AG04450 (cell line): ENCODE measurements around the gene C7orf33. TPM values are rescaled to one million over a fixed set of nuclear protein-coding genes. Genes with fewer than 3 reads are reported as not detected.

Experiments used
- CTCF ChIA-PET: fragments of 300-600, 350-600 bp; formaldehyde crosslinking; extraction: SDS; loops from one replicate; lab custom pipeline; 2022; ENCODE audit warnings: antibody characterized with exemption, inconsistent platforms; lab: Charles Lee
- POLR2A ChIA-PET: fragments of 350-600 bp; formaldehyde crosslinking; extraction: SDS; loops from one replicate; lab custom pipeline; 2021; ENCODE audit warnings: antibody characterized with exemption, inconsistent platforms; lab: Yijun Ruan, JAX
- DNase-seq: peaks from one replicate; pipeline ENCODE4 v3.0.0-alpha.2; 2011; ENCODE audit warnings: low read depth, low spot score
- H3K27ac ChIP-seq: one replicate; pipeline ENCODE4 v1.5.1; 2012; ENCODE audit warnings: low read depth, low read length, control low read depth
- H3K27me3 ChIP-seq: one replicate; pipeline ENCODE4 v1.6.0; 2012; ENCODE audit warnings: low read length; ENCODE audit not compliant: control insufficient read depth, insufficient read depth
- H3K4me3 ChIP-seq: 2 replicates; pipeline ENCODE4 v1.5.1; 2011; ENCODE audit warnings: mild to moderate bottlenecking, low read depth, low read length, control low read depth
- H3K9me3 ChIP-seq: 2 replicates; pipeline ENCODE4 v1.5.1; 2012; ENCODE audit warnings: low read length; ENCODE audit not compliant: control insufficient read depth, insufficient read depth
- polyA plus RNA-seq: library from polyadenylated mRNA; depleted of rRNA; stranded (reverse); fragments of >200 nt; gene quantifications from 2 replicates; pipeline ENCODE4 v1.2.3, GENCODE V29; 2011
- TF ChIP-seq, protein P1 (sequence below): IDR thresholded peaks from 2 replicates; pipeline ENCODE4 v1.5.1; 2011; ENCODE audit warnings: low read depth, low read length, control low read depth, inconsistent platforms

Gene C7orf33
- polyA plus RNA-seq, 1 experiment, result not detected

DNA sequence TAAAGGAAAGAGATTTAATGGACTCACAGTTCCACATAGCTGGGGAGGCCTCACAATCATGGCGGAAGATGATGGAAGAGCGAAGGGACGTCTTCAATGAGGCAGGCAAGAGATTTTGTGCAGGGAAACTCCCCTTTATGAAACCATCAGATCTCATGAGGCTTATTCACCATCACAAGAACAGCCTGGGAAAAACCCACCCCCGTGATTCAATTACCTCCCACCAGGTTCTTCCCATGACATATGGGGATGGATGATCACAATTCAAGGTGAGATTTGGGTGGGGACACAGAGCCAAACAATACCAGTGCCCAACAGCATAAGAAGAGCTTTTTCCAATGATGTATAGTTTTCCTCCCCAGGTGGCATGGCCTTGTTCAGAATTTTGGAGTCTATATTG is 11.2 kb upstream of the C7orf33 start:
- POLR2A ChIA-PET, result no interaction called here
- Histone ChIP-seq H3K27ac (no peak overlapping the region), H3K9me3 (no peaks in the 10 kb centered on the region), H3K27me3 (no peaks in the 10 kb centered on the region), H3K4me3 (no peak overlapping the region)
- CTCF ChIA-PET, result no interaction called here
- no peak for DNase-seq
- TF ChIP-seq, protein P1, sequence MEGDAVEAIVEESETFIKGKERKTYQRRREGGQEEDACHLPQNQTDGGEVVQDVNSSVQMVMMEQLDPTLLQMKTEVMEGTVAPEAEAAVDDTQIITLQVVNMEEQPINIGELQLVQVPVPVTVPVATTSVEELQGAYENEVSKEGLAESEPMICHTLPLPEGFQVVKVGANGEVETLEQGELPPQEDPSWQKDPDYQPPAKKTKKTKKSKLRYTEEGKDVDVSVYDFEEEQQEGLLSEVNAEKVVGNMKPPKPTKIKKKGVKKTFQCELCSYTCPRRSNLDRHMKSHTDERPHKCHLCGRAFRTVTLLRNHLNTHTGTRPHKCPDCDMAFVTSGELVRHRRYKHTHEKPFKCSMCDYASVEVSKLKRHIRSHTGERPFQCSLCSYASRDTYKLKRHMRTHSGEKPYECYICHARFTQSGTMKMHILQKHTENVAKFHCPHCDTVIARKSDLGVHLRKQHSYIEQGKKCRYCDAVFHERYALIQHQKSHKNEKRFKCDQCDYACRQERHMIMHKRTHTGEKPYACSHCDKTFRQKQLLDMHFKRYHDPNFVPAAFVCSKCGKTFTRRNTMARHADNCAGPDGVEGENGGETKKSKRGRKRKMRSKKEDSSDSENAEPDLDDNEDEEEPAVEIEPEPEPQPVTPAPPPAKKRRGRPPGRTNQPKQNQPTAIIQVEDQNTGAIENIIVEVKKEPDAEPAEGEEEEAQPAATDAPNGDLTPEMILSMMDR, result no peak

DNA sequence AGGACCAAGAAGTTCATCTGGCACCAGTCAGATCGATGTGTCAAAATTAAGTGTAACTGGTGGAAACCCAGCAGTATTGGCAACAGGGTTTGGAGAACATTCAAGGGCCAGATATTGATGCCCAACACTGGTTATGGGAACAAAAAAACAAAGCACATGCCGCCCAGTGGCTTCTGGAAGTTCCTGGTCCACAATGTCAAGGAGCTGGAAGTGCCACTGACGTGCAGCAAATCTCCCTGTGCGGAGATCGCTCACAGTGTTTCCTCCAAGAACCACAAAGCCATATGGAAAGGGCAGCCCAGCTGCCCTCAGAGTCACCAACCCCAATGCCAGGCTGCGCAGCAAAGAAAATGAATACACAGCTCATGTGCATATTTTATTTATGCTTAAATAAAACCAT is 10.1 kb upstream of the C7orf33 start:
- Histone ChIP-seq H3K4me3 (no peak overlapping the region), H3K27me3 (no peaks in the 10 kb centered on the region), H3K9me3 (no peaks in the 10 kb centered on the region), H3K27ac (no peak overlapping the region)
- CTCF ChIA-PET, result interaction anchor here (1.0 kb wide), 1 partner anchor 382 kb away, joined by 4 read pairs; no protein-coding TSS in a partner anchor
- POLR2A ChIA-PET, result no interaction called here
- DNase-seq, result no peak
- TF ChIP-seq, protein P1, result no peak

DNA sequence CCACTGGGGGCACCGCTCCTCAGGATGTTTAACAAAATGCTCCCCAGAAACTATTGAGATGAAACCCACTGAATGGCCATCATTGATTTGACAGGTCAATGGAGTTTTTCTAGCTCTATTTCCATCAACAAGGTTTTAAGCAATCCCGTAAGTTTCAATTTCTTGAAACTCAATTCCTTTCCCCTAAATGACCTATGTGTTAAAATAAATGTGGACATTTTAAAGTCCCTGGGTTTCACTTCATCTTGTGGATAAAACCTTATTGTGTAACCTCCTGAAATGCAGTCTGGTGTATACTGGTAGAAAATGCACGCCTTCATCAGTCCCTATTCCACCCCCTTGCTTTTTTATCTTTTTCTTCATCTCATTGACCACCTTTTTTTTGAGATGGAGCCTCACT is 8.9 kb upstream of the C7orf33 start:
- ChIA-PET CTCF (no interaction called here), POLR2A (no interaction called here)

DNA sequence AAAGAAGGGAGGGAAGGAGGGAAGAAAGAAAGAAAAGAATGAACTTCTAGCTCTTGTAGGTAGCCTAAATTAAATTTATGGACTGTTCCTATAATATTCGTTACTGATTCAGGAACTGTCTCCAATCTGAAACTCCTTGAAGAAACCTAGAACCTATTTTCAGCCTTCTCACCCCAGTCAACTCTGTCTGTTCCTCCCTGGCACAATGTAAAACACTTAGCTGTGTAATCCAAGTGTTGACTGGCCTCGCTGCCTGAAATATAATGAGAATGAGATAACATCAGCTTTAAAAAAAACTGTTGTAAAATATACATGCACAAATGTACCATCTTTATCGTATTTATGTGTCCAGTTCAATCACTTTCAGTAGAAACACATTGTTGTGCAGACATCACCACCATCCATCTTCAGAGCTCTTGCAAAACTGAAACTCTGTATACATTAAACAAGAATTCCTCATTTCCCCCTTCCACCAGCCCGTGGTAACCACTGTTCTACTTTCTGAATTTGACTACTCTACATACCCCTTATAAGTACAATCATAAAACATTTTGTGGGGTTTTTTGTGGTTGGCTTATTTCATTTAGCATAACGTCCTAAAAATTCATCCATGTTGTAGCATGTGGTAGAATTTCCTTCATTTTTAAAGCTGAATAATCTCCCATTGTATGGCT is 6.3 kb upstream of the C7orf33 start:
- Histone ChIP-seq H3K4me3 (no peak overlapping the region), H3K27me3 (peaks cover 4% of the 10 kb centered on the region), H3K27ac (no peak overlapping the region), H3K9me3 (no peaks in the 10 kb centered on the region)
- no peak for DNase-seq
- TF ChIP-seq, protein P1, result no peak
- ChIA-PET POLR2A (no interaction called here), CTCF (interaction anchor here (0.6 to 1.8 kb wide), 6 partner anchors 8 to 379 kb away, joined by 3 to 10 read pairs (median 4); no protein-coding TSS in a partner anchor)

More for the DNA sequence above, 8.9 kb upstream of the C7orf33 start:
- TF ChIP-seq, protein P1, result no peak
- Histone ChIP-seq H3K27ac (no peak overlapping the region), H3K9me3 (no peaks in the 10 kb centered on the region), H3K4me3 (no peak overlapping the region), H3K27me3 (peaks cover 4% of the 10 kb centered on the region)
- DNase-seq, result no peak

DNA sequence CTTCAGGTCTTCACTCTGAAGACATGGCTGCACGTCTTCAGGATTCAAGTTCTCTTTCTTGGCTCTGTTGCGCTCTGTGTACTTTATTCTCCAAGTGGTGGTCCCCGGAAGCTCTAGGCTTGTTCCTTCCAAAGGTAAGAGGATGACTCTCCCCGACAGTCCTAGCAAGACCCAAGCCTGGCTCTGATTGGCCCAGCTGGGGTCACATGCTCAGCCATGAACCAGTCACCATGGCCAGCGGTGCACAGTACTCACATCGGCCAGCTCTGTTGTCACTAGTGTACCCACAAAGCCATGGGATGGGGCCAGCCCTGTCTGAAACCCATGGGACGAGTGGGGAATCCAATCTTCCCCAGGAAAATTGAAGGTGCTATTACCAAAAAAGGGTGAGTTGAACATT is 5.2 kb upstream of the C7orf33 start:
- POLR2A ChIA-PET, result no interaction called here
- DNase-seq, result no peak
- no peak overlapping the region for H3K4me3 ChIP-seq
- peaks cover 4% of the 10 kb centered on the region for H3K27me3 ChIP-seq
- CTCF ChIA-PET, result interaction anchor here (0.6 to 1.8 kb wide), 5 partner anchors 9 to 378 kb away, joined by 3 to 10 read pairs (median 6); no protein-coding TSS in a partner anchor
- TF ChIP-seq, protein P1, result no peak
- no peaks in the 10 kb centered on the region for H3K9me3 ChIP-seq
- H3K27ac ChIP-seq, result no peak overlapping the region
